NCI-H524 (cell line): Measurements from ENCODE around the gene CCDC102A.
"Not testable (repeated sequence)": the region's sequence is repeated elsewhere in the genome, so short reads cannot be mapped to it uniquely, and the experiment has no call there.

Experiments used
- DNase-seq, 2 experiments: peaks; one replicate each; lab custom pipeline; 2025; lab: John Stamatoyannopoulos, UW

Gene CCDC102A

DNA sequence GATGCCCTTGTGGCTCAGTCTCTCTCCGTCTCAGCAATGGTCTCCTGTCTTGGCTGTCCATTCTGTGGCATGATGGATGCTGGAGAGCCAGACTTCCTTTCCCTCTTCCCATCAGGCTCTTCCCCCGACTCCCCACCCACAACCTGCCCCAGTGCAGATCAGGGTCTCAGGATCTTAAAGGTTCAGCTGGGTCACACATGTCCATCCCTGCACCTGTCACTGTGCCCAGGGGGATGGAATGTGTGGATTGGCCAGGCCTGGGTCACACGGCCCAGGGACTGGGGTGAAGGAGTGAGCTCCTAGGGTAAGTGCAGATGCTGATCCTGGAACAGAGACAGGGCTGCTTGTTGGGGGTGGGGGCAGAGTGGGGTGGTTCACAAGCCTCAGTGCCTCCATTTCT lies 29.1 kb upstream of the CCDC102A start:
- DNase-seq = no peak

DNA sequence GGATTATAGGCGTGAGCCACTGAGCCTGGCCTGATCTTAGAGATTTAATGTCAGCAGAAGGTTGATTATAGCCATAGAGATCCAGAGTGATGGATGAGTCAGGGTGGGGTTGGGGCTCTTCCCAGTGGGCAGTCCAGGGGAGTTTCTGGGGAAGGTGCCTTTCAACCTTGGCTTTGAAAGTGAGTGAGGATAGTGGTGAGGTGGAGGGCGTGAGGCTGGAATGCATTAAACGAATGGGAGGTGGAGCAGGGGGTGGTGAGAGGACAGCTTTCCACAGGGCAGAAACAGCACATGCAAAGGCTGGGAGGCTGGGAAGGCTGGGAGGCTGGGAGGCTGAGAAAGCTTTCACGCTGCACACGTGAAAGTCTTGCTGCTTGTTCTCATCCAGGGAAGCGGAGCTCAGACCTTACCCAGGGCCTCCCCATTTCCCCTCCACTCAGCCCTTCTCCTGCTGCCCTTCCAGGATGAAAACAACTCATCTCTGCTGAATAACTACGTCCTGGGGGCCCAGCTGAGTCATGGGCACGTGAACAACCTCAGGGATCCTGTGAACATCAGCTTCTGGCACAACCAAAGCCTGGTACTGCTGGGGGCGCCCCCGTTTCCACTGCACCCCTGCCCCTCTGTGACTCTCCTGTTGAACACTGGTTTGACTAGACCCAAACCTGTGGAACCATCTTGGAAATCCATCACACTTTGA lies 28.4 kb upstream of the CCDC102A start:
- DNase-seq = no peak

DNA sequence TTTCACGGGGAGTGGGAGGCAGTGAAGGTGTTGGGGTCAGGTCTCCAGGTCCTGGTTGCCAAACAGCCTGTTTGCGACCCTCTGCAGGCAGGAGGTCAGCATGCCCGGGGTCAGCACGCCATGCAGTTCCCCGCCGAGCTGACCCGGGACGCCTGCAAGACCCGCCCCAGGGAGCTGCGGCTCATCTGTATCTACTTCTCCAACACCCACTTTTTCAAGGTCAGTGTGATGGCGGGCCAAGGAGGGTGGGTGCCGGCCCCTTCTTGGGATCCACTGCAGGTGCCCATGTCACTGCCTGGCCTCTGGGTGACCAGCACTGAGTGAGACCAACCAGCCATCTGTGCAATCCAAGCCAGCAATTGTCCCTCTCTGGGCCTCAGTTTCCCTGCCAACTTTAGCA lies 27.4 kb upstream of the CCDC102A start:
- DNase-seq = no peak

DNA sequence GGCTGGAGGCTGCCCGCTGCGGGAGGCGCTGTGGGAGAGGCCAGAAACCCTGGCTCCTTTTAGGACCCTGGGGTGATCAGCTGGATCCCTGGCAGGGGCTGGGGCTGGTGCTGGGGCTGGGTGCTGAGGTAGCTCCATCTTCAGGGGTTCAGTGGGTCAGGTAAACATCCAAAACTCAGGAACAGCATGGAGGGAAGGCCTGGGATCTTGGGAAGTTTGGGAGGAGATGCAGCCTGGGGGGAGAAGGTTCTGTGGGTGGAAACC lies 27.0 kb upstream of the CCDC102A start:
- DNase-seq = no peak

DNA sequence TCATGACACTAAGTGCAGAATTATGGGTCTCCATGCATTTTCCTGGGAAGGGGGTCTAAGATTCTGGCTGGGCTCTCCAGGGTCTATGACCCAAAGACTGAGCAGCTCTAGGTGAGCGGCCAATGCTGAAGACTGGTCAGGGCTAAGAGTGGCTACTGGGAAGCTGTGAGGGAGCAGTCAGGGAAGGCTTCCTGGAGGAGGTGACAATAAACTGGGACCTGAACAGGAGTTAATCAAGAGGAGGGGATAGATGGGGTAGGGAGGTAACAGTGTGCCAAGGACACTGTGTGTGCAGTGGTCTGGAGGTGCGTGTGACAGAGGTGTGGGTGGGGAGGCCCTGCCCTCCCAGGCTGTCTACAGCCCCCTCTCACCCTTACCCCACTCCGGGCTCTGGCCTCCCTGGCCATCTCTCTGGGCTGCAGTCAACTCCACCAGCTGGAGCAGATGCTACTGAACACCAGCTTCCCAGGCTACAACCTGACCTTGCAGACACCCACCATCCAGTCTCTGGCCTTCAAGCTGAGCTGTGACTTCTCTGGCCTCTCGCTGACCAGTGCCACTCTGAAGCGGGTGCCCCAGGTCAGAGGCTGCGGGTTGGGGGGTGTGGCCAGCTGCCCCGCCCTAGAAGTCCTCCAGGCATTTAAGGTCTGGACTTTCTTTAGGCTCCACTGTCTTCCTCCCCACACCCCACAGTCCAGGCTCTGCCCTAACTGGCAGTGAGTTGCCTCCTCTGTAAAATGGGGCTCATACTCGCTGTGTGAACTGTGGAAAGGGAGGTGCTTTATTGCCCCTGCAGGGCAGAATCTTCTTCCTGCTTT lies 26.5 kb upstream of the CCDC102A start:
- no peak for DNase-seq

DNA sequence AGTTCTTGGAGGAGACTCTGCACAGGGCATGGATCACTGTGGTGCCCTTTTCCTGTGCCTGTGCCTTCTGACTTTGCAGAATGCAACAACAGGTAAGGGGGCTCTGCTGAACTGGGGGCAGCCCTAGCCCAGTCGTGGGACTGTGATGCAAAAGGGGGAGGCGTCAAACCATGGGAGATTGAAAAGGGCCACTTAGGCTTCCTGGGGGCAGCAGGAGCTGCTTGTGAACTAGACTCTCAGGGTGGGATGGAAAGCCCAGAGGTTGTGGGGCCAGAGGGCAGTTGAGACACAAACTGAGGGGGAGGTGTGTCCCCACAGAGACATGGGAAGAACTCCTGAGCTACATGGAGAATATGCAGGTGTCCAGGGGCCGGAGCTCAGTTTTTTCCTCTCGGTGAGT lies 25.7 kb upstream of the CCDC102A start:
- DNase-seq = no peak

DNA sequence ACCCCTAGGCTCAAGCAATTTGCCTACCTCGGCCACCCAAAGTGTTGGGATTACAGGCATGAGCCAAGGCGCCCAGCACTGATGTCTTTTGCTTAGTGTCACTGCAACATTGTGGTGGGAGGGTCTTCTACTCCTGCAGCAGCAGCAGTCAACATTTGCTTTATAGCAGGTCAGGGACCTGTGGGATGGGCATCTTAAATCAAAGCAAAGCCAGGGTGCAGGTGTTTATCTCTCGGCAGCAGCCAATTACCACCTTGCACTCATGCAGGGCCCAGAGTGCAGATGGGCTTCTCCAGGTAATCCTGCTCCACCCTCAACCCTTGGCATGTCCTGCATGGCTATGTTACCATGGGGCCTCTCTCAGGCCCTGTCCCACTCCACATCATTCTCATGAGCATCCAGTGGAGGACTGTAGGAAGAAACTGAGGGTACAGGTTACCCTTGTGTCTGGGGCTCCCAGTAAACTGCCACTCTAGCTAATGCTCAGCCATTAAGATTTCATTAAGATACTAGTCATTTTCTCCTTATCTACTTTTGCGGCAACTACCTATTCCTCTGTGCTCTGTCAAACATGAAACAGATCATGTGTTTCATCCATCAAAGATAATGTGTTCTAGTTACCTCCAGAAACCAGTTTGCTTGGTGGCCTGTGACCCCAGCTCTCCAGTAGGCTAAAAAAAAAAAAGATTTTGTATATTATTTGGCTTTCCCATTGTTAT lies 22.9 kb upstream of the CCDC102A start:
- DNase-seq = no peak

DNA sequence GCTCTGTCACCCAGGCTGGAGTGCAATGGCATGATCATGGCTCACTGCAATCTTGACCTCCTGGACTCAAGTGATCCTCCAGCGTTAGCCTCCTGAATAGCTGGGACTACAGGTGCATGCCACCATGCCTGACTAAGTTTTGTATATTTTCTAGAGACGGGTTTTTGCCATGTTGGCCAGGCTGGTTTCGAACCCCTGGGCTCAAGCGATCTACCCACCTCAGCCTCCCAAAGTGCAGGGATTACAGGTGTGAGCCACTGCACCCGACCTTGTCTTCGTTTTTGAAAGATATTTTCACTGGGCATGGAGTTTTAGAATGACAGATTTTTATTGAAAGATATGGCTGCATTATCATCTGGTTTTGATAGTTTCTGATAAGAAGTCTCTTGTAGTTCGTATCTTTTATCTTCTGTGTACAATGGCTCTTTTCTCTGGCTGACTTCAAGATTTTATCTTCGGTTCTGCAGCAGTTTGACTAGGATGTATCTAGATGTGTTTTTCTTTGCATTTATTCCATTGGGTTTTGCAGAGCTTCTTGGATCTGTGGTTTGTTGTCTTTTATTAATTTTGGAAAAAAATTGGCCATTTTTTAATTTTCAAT lies 20.7 kb upstream of the CCDC102A start:
- DNase-seq = no peak

DNA sequence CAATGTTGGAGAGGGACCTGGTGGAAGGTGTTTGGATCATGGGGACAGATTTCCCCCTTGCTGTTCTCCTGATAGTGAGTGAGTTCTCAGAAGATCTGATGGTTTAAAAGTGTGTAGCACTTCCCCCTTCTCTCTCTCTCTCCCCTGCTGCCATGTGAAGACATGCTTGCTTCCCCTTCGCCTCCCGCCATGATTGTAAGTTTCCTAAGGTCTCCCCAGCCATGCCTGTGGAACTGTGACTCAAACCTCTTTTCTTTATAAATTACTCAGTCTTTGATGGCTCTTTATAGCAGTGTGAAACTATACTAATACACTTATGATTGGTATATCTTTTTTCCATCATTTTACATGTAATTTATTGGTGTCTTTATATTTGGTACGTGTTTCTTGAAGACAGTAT lies 19.5 kb upstream of the CCDC102A start:
- no peak for DNase-seq

DNA sequence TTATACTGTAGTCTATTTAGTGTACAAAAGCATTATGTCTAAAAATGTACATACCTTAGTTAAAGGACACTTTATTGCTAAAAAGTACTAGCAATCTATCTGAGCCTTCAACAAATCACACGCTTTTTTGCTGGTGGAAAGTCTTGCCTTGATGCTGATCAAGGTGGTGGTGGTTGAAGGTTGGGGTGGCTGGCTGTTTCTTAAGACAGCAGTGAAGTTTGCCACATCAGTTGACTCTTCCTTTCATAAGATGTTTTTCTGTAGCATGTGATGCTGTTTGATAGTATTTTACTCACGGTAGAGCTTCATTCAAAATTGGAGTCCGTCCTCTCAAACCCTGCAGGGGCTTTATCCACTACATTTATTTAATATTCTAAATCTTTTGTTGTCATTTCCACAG lies 14.7 kb upstream of the CCDC102A start:
- no peak for DNase-seq

DNA sequence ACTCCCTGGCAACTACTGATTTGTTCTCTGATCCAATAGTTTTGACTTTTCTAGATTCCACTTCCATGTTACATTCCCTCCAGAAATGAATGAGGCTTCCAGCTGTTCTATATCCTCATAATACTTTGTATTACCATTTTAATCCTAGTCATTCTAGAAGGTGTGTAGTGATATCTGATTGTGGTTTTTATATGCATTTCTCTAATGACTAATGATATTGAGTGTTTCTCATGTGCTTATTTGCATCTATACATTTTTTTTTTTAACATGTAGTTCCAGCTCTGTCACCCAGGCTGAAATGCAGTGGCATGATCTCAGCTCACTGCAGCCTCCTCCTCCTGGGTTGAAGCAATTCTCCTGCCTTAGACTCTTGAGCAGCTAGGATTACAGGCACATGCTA lies 13.4 kb upstream of the CCDC102A start:
- no peak for DNase-seq

DNA sequence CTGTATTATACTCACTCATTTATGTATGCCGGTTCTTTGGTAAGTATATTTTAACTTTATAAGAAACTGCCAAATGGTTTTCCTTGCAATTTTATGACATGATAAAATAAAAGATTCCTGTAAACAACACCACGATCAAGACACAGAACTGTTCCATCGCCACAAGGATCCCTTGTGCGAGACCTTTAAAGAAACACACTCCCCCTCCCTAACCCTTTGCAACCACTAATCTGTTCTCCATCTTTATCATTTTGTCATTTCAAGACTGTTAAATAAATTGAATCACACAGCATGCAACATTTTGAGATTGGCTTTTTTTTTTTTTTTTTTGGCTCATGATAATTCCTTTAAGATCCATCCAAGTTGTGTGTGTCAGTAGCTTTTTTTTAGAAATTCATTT lies 12.0 kb upstream of the CCDC102A start:
- no peak for DNase-seq

DNA sequence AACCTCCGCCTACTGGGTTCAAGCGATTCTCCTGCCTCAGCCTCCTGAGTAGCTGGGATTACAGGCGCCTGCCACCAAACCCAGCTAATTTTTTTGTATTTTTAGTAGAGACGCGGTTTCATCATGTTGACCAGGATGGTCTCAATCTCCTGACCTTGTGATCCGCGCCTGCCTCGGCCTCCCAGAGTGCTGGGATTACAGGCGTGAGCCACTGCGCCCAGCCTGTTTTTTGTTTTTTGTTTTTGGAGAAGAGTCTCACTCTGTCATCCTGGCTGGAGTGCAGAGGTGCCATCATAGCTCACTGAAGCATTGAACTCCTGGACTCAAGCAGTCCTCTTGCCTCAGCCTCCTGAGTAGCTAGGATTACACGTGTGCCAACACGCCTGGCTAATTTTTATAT lies 11.2 kb upstream of the CCDC102A start:
- not testable (repeated sequence) for DNase-seq

DNA sequence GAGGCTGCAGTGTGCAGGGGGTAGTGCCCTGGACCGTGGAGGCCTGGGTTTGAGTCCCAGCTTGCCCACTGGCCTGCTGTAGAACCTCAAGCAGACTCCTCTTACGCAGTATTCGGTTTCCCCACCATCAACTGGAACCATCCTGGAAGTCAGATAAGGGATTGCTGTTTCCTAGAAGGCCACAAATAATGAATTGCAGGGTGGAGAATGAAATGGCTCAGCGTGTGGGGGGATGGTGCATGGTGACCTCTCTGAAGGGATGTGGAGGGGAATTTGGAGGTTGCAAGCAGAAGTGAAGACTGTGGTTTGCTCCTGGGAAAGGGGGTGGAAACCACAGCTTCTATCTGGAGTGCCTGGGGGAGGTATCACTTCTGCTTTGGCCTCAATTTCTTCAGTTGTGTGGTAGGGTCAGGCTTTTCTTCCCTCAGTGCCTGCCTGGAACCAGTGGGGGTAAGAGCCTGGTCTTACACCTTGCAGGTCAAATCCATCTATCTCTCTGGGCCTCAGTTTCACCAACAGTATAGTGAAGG lies 7.8 kb upstream of the CCDC102A start:
- no peak for DNase-seq

DNA sequence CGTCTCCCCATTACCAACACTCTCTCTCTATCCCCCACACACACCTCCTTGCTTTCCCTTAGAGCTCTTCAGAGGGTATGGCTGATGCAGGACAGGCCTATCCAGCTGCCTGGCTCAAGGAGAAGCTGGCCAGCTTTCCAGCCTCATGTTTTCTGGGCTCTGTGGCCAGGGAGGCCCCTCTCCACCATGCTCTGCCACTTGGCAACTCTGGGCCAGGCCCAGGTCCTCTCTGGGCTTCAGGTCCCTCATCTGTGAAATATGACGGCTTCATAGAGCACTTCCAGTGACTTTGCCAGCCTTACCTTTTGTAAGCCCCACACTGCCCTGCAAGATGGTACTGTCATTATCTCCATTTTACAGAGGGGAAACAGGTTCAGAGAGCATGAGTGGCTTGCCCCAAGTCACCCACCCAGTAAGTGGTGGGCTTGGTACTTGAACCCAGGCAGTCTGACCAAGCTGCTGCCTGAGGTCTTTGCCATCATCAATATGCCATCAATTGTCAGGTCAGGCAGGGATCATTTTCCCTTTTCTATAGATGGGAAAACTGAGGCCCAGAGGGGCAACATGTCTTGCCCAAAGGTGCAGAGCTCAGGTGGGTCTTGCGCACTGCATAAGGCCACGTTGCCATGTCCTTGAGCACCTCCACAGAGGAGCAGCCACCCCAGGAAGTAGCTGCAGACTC lies 5.5 kb upstream of the CCDC102A start:
- DNase-seq = no peak

DNA sequence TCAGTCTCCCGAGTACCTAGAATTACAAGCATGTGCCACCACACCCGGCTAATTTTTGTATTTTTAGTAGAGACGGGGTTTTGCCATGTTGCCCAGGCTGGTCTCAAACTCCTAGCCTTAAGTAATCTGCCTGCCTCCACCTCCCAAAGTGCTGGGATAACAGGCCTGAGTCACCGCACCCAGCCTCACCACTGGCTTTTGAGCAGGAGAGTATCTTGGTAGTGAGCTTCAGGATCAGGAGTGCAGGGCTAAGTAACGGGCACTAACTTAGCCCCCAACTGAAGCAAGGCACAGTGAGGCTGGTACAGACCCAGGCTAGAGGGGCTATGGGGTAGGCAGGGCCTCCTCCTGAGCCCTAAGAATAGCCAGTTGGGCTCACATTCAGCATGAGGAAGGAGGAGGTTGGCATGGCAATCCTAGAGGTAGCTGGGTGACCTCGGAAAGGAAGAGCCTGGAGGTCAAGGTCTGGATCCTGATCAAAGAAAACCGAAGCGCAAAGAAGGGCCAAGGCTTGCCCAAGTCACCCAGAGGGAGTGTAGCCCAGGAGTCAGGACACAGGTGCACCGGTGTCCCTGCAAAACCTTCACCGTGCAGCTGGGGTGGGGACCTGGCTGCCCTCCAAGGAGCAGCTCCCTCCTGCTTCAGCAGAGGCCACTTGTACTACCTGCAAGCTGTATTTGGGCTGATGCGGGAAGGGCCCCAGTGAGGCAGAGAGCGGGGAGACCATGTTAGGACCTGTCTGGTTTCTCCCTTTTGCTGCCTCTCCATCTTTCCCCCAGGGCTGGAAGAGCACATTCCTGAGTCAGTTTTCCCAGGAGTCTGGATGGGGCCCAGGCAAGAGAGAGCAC lies 4.8 kb upstream of the CCDC102A start:
- DNase-seq = no peak

DNA sequence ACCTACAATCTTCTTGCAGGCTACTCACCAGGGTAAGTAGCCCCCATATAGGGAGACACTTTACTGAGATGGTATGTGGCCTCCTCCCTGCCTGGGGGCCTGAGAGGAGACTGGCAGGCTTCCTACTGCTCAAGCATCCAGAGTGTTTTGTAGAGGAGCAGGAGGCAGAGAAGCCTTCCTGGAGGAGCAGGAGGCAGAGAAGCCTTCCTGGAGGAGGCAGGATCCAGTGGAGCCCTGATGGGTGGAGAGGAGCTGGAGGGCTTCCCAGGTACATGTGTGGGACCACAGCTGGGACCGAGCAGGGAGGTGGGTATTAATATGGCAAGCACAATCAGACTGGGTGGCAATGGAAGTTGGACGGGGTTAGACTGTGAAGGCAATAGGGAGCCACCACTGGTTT lies 4.0 kb upstream of the CCDC102A start:
- DNase-seq = no peak

DNA sequence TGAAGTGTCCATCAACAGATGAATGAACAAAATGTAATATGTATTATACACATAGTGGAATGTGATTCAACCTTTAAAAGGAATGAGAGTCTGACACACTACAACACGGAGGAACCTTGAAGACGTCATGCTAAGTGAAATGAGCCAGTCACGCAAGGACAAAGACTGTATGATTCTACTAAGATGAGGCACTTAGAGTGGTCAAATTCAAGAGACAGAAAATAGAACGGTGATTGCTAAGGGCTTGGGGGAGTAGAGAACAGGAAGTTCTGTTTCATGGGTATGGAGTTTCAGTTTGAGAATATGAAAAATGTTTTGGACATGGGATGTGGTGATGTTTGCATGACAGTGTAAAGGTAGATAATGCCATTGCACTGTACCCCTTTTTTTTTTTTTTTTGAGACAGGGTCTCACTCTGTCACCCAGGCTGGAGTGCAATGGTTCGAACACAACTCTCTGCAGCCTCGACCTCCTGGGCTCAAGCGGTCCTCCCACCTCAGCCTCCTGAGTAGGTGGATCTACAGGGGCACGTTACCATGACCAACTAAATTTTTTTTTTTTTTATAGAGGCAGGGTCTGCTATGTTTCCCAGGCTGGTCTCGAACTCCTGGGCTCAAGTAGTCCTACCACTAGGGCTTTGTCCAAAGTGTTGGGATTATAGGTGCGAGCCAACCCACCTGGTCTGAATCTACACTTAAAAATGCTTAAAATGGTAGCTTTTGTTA lies 2.9 kb upstream of the CCDC102A start:
- DNase-seq = no peak

DNA sequence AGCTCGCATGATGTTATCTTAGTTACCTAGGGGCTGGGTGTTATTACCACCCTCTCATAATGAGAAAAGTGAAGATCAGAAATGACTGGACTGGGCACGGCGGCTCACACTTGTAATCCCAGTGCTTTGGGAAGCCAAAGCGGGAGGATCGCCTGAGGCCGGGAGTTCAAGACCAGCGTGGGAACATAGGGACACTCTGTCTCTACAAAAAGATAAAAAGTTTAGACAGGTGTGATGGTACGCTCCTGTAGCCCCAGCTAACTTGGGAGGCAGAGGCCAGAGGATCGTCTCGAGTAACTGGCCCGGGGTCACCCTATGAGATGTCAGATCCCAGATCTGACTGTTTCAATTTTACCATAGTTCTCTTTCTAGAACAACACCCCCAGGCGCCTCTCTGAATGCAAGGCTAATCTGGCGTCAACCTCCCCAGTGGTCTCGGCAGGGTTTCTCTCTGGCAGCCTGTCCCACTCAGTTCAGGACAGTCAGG lies 1.9 kb upstream of the CCDC102A start:
- no peak for DNase-seq

DNA sequence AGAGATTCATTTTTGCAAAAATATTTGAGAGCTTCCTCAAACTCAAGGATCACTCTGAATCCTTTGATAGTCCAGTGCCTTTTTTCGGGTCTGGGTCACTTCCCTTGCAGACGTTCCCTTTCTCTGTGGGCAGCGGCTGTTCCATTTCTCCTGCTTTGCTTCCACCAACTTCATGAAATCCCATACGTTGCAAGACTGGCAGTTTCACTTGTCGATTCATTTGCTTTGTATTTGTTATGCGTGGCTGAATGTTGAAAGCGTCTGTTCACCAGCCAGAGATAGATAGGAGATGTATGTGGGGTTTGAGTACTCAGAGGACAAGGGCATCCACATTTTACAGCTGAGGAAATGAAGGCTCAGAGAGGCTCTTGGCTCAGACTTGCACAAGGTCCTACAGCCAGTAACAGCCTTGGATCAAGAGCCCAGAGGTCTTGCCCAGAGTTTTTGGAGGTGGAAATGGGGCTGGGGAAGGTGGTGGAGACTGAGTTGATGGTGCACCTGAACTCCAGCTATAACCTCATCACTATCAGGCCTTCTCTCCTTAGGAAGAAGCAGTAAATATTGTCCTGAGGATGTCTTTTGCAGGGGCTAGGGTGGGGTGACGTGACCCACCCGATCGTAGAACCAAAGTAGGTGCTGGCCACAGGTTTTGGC lies 1.3 kb upstream of the CCDC102A start:
- DNase-seq = no peak
